GM12891 (cell line): ENCODE results near the gene MYORG.

Experiments
- PAX5 ChIP-seq: IDR thresholded peaks from 2 replicates; pipeline ENCODE4 v1.6.1; 2011; ENCODE audit warnings: low read length, moderate library complexity, mild to moderate bottlenecking; ENCODE audit not compliant: insufficient read depth, severe bottlenecking
- POLR2A ChIP-seq: IDR thresholded peaks from 2 replicates; pipeline ENCODE4 v1.6.1; 2011; ENCODE audit warnings: low read depth, low read length, control low read depth
- POLR2AphosphoS5 ChIP-seq: IDR thresholded peaks from 2 replicates; pipeline ENCODE4 v1.6.1; 2011; ENCODE audit warnings: low read depth, low read length, control low read depth
- POU2F2 ChIP-seq: IDR thresholded peaks from 2 replicates; pipeline ENCODE4 v1.6.1; 2011; ENCODE audit warnings: low read depth, mild to moderate bottlenecking, control low read depth, low read length, moderate library complexity
- TAF1 ChIP-seq: IDR thresholded peaks from 2 replicates; pipeline ENCODE4 v1.6.1; 2011; ENCODE audit warnings: low read depth, low read length, control low read depth

GRCh38 chr9:34369636-34370035, 7.1 kb downstream of the MYORG start:
- TF ChIP-seq POLR2A (no peak), PAX5 (no peak), TAF1 (no peak), POLR2AphosphoS5 (no peak), POU2F2 (no peak)
